ENCODE results near the gene SVBP. TPM values are rescaled to one million over a fixed set of nuclear protein-coding genes. Genes with fewer than 3 reads are reported as not detected.

SVBP gene
- total and polyA plus RNA-seq, 2 of the 8 experiments (the other 6 are each of a cell fraction or from before 2014, with no cell fraction given): 29.7 to 30.2 TPM

DNA sequence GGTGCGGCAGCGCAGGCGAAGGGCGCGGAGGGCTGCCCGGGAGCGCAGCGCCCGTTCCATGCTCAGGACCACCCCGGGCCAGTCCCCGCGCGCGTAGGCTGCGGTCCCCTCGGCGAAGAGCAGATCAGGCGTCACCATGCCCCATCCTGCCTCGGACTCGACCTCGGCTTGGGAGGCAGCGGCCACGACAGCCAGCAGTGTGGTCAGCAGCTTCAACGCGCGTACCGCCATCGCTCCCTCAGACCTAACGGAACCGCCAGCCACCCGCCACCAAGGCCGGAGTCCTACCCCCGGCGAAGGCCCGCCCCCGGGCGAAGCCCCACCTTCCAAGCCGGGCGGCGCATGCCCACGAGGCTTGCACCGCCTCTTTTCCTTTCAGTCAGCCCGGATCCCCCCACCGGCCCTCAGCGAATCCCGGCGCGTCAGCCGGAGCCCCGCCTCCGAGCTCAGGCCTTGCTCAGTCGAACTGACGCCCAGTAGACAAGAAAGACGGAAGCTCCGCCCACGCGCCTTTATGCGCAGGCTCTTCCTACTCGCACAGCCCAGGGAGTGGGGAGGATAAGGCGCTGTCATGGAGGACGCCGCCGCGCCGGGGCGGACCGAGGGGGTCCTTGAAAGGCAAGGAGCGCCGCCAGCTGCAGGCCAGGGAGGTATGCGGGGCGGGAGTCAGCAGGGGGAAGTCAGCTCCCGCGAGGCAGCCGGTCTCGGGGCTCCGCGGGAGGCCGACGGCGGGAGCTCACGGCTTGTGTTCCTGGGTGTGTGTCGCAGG is 50.3 kb downstream of the SVBP start, which contains the start of the genes C1orf50 and P3H1 (continued):
- TF ChIP-seq CHD7 (IDR thresholded peaks at IDR 0.05; ENCODE audit: insufficient replicate concordance, low read length): no peak
- no peak for TF ChIP-seq RAD21 (IDR thresholded peaks at IDR 0.05 in 1 of 2, conservative IDR thresholded peaks at IDR 0.05 in 1 of 2; ENCODE audit: low read depth in 2 of 2, low read length in 2 of 2)
- TF ChIP-seq KDM1A (IDR thresholded peaks at IDR 0.05; ENCODE audit: borderline replicate concordance, low read length): peak; percentile 75
- no peak for TF ChIP-seq HDAC6 (IDR thresholded peaks at IDR 0.05; ENCODE audit: low read depth, low read length)
- no peak for TF ChIP-seq NANOG (IDR thresholded peaks at IDR 0.05; ENCODE audit: insufficient read depth, low read depth, low read length, poor library complexity, severe bottlenecking)
- no peak for TF ChIP-seq CTBP2 (IDR thresholded peaks at IDR 0.05; ENCODE audit: borderline replicate concordance, insufficient read depth, insufficient read length, low read length)
- TF ChIP-seq KDM4A (IDR thresholded peaks at IDR 0.05; ENCODE audit: low read depth, low read length, severe bottlenecking): peak; percentile 97
- TF ChIP-seq JUND (IDR thresholded peaks at IDR 0.05; ENCODE audit: low read length): no peak
- TF ChIP-seq CBX8 (IDR thresholded peaks at IDR 0.05; ENCODE audit: borderline replicate concordance, low read depth, low read length): no peak

Data from H1 (cell line).